HG03060 (cell line): ENCODE results near the gene TJAP1.
"Not testable (repeated sequence)": the region's sequence is repeated elsewhere in the genome, so short reads cannot be mapped to it uniquely, and the experiment has no call there.

Experiments used
- ATAC-seq: cut with Tn5 transposase; IDR thresholded peaks from one replicate; pipeline ENCODE4 v1.9.1; 2021; ENCODE audit warnings: low read depth, moderate number of reproducible peaks; ENCODE audit not compliant: unreplicated experiment

TJAP1 gene

GRCh38 chr6:43521836-43522235 is 44.5 kb downstream of the TJAP1 start:
- ATAC-seq, result no peak

GRCh38 chr6:43522547-43523261 is 45.3 kb downstream of the TJAP1 start:
- ATAC-seq, result no peak

DNA sequence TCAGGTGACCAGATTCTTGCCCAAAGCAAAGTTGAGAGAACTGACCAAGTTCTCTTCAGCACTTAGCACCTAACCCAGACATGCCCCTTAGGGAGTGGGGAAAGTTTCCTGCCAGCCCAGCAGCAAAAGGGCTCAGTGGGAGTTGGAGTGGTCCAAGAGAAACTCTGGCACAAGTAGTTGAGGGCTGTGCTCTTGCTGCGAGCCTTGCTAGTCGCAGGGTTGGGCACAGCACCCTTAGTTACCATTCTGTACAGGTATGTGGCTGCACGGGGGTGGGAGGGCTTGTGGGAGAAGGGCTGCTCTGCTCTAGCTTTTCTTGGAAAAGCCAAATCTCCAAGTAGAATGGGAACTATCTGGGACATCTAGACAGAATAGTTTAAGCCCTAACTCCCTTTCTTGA is 45.9 kb downstream of the TJAP1 start:
- ATAC-seq, result no peak

GRCh38 chr6:43524483-43524961 is 47.2 kb downstream of the TJAP1 start:
- no peak for ATAC-seq

DNA sequence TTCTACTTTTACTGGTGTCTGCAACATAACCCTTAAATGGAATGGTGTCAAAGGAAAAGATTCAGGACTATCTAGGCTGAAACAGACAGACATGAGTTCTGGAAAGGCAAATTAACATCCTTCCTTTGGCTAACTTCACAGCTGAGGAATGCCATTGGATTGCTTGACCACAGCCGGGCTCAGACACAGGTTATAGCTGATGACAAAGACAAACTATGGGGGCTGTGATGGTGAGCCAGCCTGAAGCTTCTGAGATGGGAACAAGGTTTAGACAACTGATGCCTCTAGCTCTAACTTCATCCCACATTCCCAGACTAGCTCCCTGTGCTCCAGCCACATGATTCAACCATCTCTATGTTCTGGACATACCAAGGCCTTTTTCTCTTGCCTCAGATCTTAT is 54.8 kb downstream of the TJAP1 start:
- ATAC-seq, result no peak

DNA sequence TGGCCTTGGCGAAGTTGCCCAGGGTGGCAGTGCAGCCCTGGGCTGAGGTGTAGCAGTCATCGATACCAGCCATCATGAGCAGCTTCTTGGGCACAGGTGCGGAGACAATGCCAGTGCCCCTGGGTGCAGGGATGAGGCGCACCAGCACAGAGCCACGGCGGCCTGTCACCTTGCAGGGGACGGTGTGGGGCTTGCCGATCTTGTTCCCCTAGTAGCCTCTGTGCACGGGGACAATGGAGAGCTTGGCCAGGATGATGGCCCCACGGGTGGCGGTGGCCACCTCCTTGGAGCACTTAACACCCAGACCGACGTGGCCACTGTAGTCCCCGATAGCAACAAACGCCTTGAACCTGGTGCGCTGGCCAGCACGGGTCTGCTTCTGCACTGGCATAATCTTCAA is 61.6 kb downstream of the TJAP1 start:
- ATAC-seq, result not testable (repeated sequence)

- not testable (repeated sequence) for ATAC-seq
These were observed 62.0 kb downstream of the TJAP1 start for GRCh38 chr6:43539409-43539808.

DNA sequence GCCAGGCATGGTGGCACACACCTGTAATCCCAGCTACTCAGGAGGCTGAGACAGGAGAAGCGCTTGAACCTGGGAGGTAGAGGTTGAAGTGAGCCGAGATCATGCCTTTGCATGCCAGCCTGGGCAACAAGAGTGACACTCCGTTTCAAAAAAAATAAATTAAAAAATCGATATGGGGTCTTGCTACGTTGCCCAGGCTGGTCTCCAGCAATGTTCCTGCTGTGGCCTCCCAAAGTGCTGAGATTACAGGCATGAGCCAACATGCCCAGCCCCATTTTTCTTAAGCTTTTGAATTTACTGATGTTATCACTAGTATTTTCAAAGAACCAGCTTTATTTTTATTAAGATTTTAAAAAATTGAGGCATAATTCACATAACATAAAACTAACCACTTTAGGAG is 63.1 kb downstream of the TJAP1 start:
- no peak for ATAC-seq

DNA sequence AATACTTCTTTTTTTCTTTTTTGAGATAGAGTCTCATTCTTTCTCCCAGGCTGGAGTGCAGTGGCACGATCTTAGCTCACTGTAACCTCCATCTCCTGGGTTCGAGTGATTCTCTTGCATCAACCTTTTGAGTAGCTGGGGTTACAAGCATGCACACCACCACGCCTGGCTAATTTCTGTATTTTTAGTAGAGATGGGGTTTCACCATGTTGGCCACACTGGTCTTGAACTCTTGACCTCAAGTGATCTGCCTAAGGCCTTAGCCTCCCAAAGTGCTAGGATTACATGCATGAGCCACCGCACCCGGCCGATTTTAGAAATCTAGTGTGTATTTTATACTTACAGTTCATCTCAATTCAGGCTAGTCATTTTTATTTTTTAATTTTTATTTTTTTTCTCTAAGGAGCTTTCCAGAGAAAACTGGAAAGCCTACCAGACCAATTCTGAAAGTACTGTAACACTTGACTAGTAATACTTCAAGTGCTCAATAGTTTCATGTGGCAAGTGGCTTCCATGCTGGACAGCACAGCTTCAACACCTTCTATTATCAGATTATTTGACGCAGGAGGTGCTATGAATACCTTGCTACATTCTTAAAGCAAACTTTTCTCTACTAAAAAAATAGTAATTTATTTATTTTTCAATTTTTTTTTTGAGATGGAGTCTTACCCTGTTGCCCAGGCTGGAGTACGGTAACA is 64.6 kb downstream of the TJAP1 start:
- no peak for ATAC-seq

GRCh38 chr6:43544461-43544860 is 67.1 kb downstream of the TJAP1 start:
- no peak for ATAC-seq

DNA sequence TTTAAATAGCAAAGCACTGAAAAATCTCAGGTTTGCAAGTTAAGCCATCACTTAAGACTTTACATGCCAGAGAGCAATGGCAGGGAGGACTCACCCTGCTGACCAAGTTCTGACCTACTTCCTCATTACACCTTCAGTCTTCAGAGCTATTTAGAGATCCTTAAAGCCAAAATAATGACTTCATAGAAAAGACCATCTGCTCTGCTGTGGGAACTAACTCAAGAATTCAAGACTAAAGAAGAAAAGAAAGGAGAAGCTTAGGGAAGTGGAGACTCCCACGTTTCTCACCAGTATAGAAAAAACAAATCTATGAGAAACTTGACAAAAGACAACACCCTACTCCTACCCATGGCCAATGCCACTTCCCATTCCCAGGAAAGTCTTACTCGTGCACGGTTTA is 69.9 kb downstream of the TJAP1 start:
- ATAC-seq, result no peak
